IMR-90 (cell line): ENCODE results near the gene SGMS1. TPM values are rescaled to one million over a fixed set of nuclear protein-coding genes. Genes with fewer than 3 reads are reported as not detected.

Experiments
- ATAC-seq: fragments of 200-7000 bp; cut with Tn5 transposase; 2 replicates; pipeline ENCODE4 v1.9.1; 2020; ENCODE audit warnings: low read depth, mild to moderate bottlenecking, moderate library complexity
- BruUV-seq: library from RNA; stranded (reverse); fragments of 400-500 nt; replicated peaks from 2 replicates; lab custom pipeline; 2021; lab: Mats Ljungman, UMichigan
- CTCF ChIA-PET: fragments of 300-600 bp; formaldehyde crosslinking; extraction: SDS; loops from one replicate; lab custom pipeline; 2021; ENCODE audit warnings: antibody characterized with exemption; lab: Yijun Ruan, JAX
- POLR2A ChIA-PET: fragments of 300-600 bp; sonication (Branson Sonifier 250); formaldehyde crosslinking; loops from one replicate; lab custom pipeline; 2022; ENCODE audit warnings: antibody characterized with exemption; ENCODE audit not compliant: unreplicated experiment; lab: Charles Lee
- DNase-seq: peaks from one replicate; pipeline ENCODE4 v3.0.0; 2013
- H2AFZ ChIP-seq: replicated peaks from 2 replicates; pipeline ENCODE3; 2013; ENCODE audit warnings: low read length, mild to moderate bottlenecking; ENCODE audit not compliant: poor library complexity
- H2AK5ac ChIP-seq: 2 replicates; pipeline ENCODE4 v1.6.1; 2013; ENCODE audit warnings: low read depth, low read length, inconsistent platforms
- H2AK9ac ChIP-seq: replicated peaks from 2 replicates; pipeline ENCODE3; 2013; ENCODE audit warnings: mild to moderate bottlenecking, low read depth, low read length, moderate library complexity; ENCODE audit not compliant: poor library complexity
- H2BK120ac ChIP-seq: 2 replicates; pipeline ENCODE4 v1.6.1; 2013; ENCODE audit warnings: low read depth, low read length, inconsistent platforms
- H2BK15ac ChIP-seq: 3 replicates; pipeline ENCODE4 v1.6.1; 2013; ENCODE audit warnings: low read depth, low read length, inconsistent platforms
- H2BK20ac ChIP-seq: 2 replicates; pipeline ENCODE4 v1.6.1; 2013; ENCODE audit warnings: low read depth, mild to moderate bottlenecking, inconsistent platforms, low read length, moderate library complexity
- H2BK5ac ChIP-seq: 2 replicates; pipeline ENCODE4 v1.6.1; 2013; ENCODE audit warnings: mild to moderate bottlenecking, low read depth, low read length, inconsistent platforms; ENCODE audit not compliant: poor library complexity, severe bottlenecking
- H3K14ac ChIP-seq: replicated peaks from 2 replicates; pipeline ENCODE4 v1.6.1; 2013; ENCODE audit warnings: low read depth, low read length, inconsistent platforms
- H3K18ac ChIP-seq: 2 replicates; pipeline ENCODE4 v1.6.1; 2013; ENCODE audit warnings: low read depth, low read length, control low read depth
- H3K23ac ChIP-seq: 2 replicates; pipeline ENCODE4 v1.6.1; 2013; ENCODE audit warnings: low read depth, low read length, inconsistent platforms
- H3K27ac ChIP-seq: 2 replicates; pipeline ENCODE4 v1.5.1; 2013; ENCODE audit warnings: mild to moderate bottlenecking, control low read depth, low read length; ENCODE audit not compliant: insufficient read depth
- H3K27me3 ChIP-seq: 2 replicates; pipeline ENCODE4 v1.6.1; 2013; ENCODE audit warnings: low read length; ENCODE audit not compliant: control insufficient read depth, insufficient read depth
- H3K36me3 ChIP-seq: 2 replicates; pipeline ENCODE4 v1.6.1; 2013; ENCODE audit warnings: low read length, mixed read lengths; ENCODE audit not compliant: control insufficient read depth, insufficient read depth
- H3K4ac ChIP-seq: 2 replicates; pipeline ENCODE4 v1.6.1; 2013; ENCODE audit warnings: low read depth, low read length, inconsistent platforms
- H3K4me1 ChIP-seq: 2 replicates; pipeline ENCODE4 v1.6.1; 2013; ENCODE audit warnings: low read length, mixed read lengths; ENCODE audit not compliant: control insufficient read depth, insufficient read depth
- H3K4me2 ChIP-seq: 2 replicates; pipeline ENCODE4 v1.6.1; 2013; ENCODE audit warnings: low read depth, mild to moderate bottlenecking, control low read depth, low read length, moderate library complexity
- H3K4me3 ChIP-seq: 2 replicates; pipeline ENCODE4 v1.5.1; 2013; ENCODE audit warnings: low read depth, mild to moderate bottlenecking, control low read depth, low read length, moderate library complexity; ENCODE audit not compliant: insufficient read depth
- H3K56ac ChIP-seq: 2 replicates; pipeline ENCODE4 v1.6.1; 2013; ENCODE audit warnings: low read length, inconsistent platforms; ENCODE audit not compliant: insufficient read depth; ENCODE audit errors: extremely low read depth
- H3K79me1 ChIP-seq, 2 experiments: 2 replicates each; pipeline ENCODE4 v1.6.1; 2013; ENCODE audit warnings: low read length in 2 of 2, inconsistent platforms in 1 of 2, low read depth in 1 of 2
- H3K9ac ChIP-seq: 2 replicates; pipeline ENCODE4 v1.6.1; 2013; ENCODE audit warnings: low read depth, low read length, control low read depth
- H3K9me1 ChIP-seq: 2 replicates; pipeline ENCODE4 v1.6.1; 2013; ENCODE audit warnings: low read length, inconsistent platforms; ENCODE audit not compliant: insufficient read depth
- H3K9me3 ChIP-seq: 2 replicates; pipeline ENCODE4 v1.6.1; 2013; ENCODE audit warnings: low read length; ENCODE audit not compliant: control insufficient read depth, insufficient read depth
- H4K20me1 ChIP-seq: 2 replicates; pipeline ENCODE4 v1.6.1; 2013; ENCODE audit warnings: low read length, inconsistent platforms; ENCODE audit not compliant: insufficient read depth
- H4K5ac ChIP-seq: 2 replicates; pipeline ENCODE4 v1.6.1; 2013; ENCODE audit warnings: mild to moderate bottlenecking, low read depth, low read length, control low read depth
- H4K8ac ChIP-seq, 2 experiments: 2 replicates each; pipeline ENCODE4 v1.6.1; 2013; ENCODE audit warnings: low read depth in 2 of 2, low read length in 2 of 2, control low read depth in 1 of 2, inconsistent platforms in 1 of 2
- H4K91ac ChIP-seq: 2 replicates; pipeline ENCODE4 v1.6.1; 2013; ENCODE audit warnings: low read depth, low read length, inconsistent platforms; ENCODE audit not compliant: insufficient read depth
- BHLHE40 ChIP-seq: fragments of 150-350 bp; IDR thresholded peaks from 2 replicates; pipeline ENCODE4 v1.6.1; 2016; ENCODE audit warnings: mild to moderate bottlenecking, low read depth, low read length
- CEBPB ChIP-seq: IDR thresholded peaks from 2 replicates; pipeline ENCODE4 v1.6.1; 2012; ENCODE audit warnings: low read depth, low read length, improper control_type of control experiment
- CHD1 ChIP-seq: IDR thresholded peaks from 2 replicates; pipeline ENCODE4 v1.6.1; 2012; ENCODE audit warnings: low read depth, low read length, improper control_type of control experiment
- FOS ChIP-seq: fragments of 150-350 bp; IDR thresholded peaks from 2 replicates; pipeline ENCODE4 v1.6.1; 2016; ENCODE audit warnings: low read depth, low read length
- MAFK ChIP-seq: IDR thresholded peaks from 2 replicates; pipeline ENCODE4 v1.6.1; 2012; ENCODE audit warnings: low read depth, low read length, improper control_type of control experiment
- MAZ ChIP-seq: IDR thresholded peaks from 2 replicates; pipeline ENCODE4 v1.6.1; 2012; ENCODE audit warnings: low read depth, mild to moderate bottlenecking, low read length, improper control_type of control experiment, moderate library complexity, borderline replicate concordance
- MXI1 ChIP-seq: IDR thresholded peaks from 2 replicates; pipeline ENCODE4 v1.6.1; 2012; ENCODE audit warnings: low read depth, mild to moderate bottlenecking, low read length, moderate library complexity, borderline replicate concordance
- NFE2L2 ChIP-seq: fragments of 150-350 bp; IDR thresholded peaks from 2 replicates; pipeline ENCODE4 v1.6.1; 2016; ENCODE audit warnings: low read depth, mild to moderate bottlenecking, low read length
- POLR2A ChIP-seq: IDR thresholded peaks from 2 replicates; pipeline ENCODE4 v1.6.1; 2012; ENCODE audit warnings: mild to moderate bottlenecking, low read depth, low read length
- RAD21 ChIP-seq: IDR thresholded peaks from 2 replicates; pipeline ENCODE4 v1.6.1; 2012; ENCODE audit warnings: low read length, improper control_type of control experiment
- RCOR1 ChIP-seq: IDR thresholded peaks from 2 replicates; pipeline ENCODE4 v1.6.1; 2012; ENCODE audit warnings: mild to moderate bottlenecking, low read length, improper control_type of control experiment; ENCODE audit not compliant: insufficient replicate concordance
- RFX5 ChIP-seq: IDR thresholded peaks from 2 replicates; pipeline ENCODE4 v1.8.0; 2012; ENCODE audit warnings: low read depth, mild to moderate bottlenecking, low read length, moderate library complexity
- SMC3 ChIP-seq: fragments of 150-350 bp; IDR thresholded peaks from 2 replicates; pipeline ENCODE4 v1.6.1; 2016; ENCODE audit warnings: low read depth, mild to moderate bottlenecking, antibody characterized with exemption, low read length, moderate library complexity
- WGBS, 2 experiments: methylation state at CpG; one replicate each; pipeline versions ENCODE4 v1.1.5 to v1.1.7; 2013; ENCODE audit warnings: missing lambda C conversion rate in 2 of 2; ENCODE audit not compliant: insufficient read length in 1 of 2; ENCODE audit errors: extremely low coverage in 2 of 2; 5-methylcytosine and 5-hydroxymethylcytosine counted together
- dilution Hi-C: fragments of 300-500 bp; cut with HindIII; formaldehyde crosslinking; loops from one replicate; pipeline ENCODE4 v1.14.3; 2018; ENCODE audit warnings: low sequenced_read_pairs; ENCODE audit not compliant: unreplicated experiment
- in situ Hi-C: fragments of 300-500 bp; cut with MboI; formaldehyde crosslinking; loops from 3 replicates; pipeline ENCODE4 v1.14.3; 2019; ENCODE audit warnings: low sequenced_read_pairs, inconsistent platforms, mixed read lengths
- intact Hi-C: fragments of 100-400 bp; cut with micrococcal nuclease; formaldehyde crosslinking; loops from 2 replicates; pipeline ENCODE4 v1.10.0; 2022
- polyA plus RNA-seq, 3 experiments: library from polyadenylated mRNA; depleted of rRNA; stranded (reverse); fragments of >200 nt; gene quantifications; 2 replicates each; pipeline ENCODE4 v1.2.3, GENCODE V29; 2012; ENCODE audit warnings: low replicate concordance in 1 of 3
- total RNA-seq: library from RNA; depleted of rRNA; stranded (reverse); fragments of >200 nt; gene quantifications from 2 replicates; pipeline ENCODE4 v1.2.3, GENCODE V29; 2012
- TF ChIP-seq, protein P1 (sequence below): fragments of 150-350 bp; IDR thresholded peaks from 2 replicates; pipeline ENCODE4 v1.6.1; 2016; ENCODE audit warnings: low read depth, mild to moderate bottlenecking, low read length, moderate library complexity, borderline replicate concordance
- TF ChIP-seq, protein P2 (sequence below): conservative IDR thresholded peaks from 2 replicates; pipeline ENCODE4 v1.5.1; 2012; ENCODE audit warnings: mild to moderate bottlenecking, low read depth, low read length, improper control_type of control experiment
- TF ChIP-seq, protein P3 (sequence below): fragments of 150-350 bp; IDR thresholded peaks from 2 replicates; pipeline ENCODE4 v1.6.1; 2017; ENCODE audit warnings: mild to moderate bottlenecking, antibody characterized with exemption, low read length, low read depth

Gene SGMS1
- total and polyA plus RNA-seq, 2 of the 4 experiments (the other 2 are of a cell fraction) = 9.8 to 30.8 TPM

DNA sequence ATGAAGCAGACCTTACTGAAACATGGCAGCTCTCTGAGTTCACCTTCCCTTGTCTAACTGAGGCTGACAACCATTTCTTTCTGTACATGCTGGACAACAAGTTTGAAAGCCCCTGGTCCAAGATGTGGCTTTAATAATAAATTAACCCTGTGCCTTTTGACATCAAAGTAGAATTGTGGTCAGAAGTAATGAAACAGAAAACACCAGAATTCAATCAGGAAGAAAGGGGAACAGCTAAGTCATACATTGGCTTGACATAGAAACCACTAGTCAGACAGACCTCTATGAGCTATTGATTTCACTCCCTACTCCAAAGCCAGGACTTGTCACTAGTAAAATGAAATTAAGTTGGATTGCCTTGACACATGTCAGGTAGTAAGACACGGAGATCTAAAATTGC, 197.3 kb downstream of the SGMS1 start:
- Histone ChIP-seq H3K56ac (no peak overlapping the region), H2BK20ac (no peak overlapping the region), H2BK15ac (no peak overlapping the region), H3K79me1 (peaks cover 3% of the 10 kb centered on the region in 2 experiments; a peak in 1 of 4 replicates), H3K14ac (no peak overlapping the region), H3K4me2 (no peak overlapping the region), H4K91ac (no peak overlapping the region), H3K4ac (no peak overlapping the region), H2AK5ac (no peak overlapping the region), H3K27ac (no peak overlapping the region), H3K9me1 (no peaks in the 10 kb centered on the region; the same call in 1 of the 2 replicates), H2AFZ (no peak overlapping the region), H2AK9ac (no peak overlapping the region), H3K9ac (no peak overlapping the region), H2BK120ac (no peak overlapping the region), H3K36me3 (no peaks in the 10 kb centered on the region), H3K18ac (no peak overlapping the region), H3K4me1 (peaks cover 2% of the 10 kb centered on the region), H3K23ac (no peak overlapping the region), H3K9me3 (no peaks in the 10 kb centered on the region), H3K4me3 (no peak overlapping the region), H2BK5ac (no peak overlapping the region), H4K5ac (no peak overlapping the region), H3K27me3 (no peaks in the 10 kb centered on the region), H4K8ac (no peak overlapping the region), H4K20me1 (no peaks in the 10 kb centered on the region)
- no peak for DNase-seq
- intact Hi-C loops = no loop called here
- POLR2A ChIA-PET = no interaction called here
- no TSS peak for BruUV-seq
- in situ Hi-C loops = no loop called here
- CTCF ChIA-PET = no interaction called here
- no CpG with 5 or more reads among the region's 1 CpG for WGBS, 2 experiments
- dilution Hi-C loops = no loop called here
- TF ChIP-seq, protein P1, sequence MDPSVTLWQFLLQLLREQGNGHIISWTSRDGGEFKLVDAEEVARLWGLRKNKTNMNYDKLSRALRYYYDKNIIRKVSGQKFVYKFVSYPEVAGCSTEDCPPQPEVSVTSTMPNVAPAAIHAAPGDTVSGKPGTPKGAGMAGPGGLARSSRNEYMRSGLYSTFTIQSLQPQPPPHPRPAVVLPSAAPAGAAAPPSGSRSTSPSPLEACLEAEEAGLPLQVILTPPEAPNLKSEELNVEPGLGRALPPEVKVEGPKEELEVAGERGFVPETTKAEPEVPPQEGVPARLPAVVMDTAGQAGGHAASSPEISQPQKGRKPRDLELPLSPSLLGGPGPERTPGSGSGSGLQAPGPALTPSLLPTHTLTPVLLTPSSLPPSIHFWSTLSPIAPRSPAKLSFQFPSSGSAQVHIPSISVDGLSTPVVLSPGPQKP = no peak
- TF ChIP-seq MAFK (no peak), RCOR1 (no peak), MXI1 (no peak), RAD21 (no peak), SMC3 (no peak), MAZ (no peak), BHLHE40 (no peak), FOS (no peak), CHD1 (no peak), CEBPB (no peak), POLR2A (no peak), NFE2L2 (no peak), RFX5 (no peak)
- TF ChIP-seq, protein P2, sequence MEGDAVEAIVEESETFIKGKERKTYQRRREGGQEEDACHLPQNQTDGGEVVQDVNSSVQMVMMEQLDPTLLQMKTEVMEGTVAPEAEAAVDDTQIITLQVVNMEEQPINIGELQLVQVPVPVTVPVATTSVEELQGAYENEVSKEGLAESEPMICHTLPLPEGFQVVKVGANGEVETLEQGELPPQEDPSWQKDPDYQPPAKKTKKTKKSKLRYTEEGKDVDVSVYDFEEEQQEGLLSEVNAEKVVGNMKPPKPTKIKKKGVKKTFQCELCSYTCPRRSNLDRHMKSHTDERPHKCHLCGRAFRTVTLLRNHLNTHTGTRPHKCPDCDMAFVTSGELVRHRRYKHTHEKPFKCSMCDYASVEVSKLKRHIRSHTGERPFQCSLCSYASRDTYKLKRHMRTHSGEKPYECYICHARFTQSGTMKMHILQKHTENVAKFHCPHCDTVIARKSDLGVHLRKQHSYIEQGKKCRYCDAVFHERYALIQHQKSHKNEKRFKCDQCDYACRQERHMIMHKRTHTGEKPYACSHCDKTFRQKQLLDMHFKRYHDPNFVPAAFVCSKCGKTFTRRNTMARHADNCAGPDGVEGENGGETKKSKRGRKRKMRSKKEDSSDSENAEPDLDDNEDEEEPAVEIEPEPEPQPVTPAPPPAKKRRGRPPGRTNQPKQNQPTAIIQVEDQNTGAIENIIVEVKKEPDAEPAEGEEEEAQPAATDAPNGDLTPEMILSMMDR = no peak
- TF ChIP-seq, protein P3, sequence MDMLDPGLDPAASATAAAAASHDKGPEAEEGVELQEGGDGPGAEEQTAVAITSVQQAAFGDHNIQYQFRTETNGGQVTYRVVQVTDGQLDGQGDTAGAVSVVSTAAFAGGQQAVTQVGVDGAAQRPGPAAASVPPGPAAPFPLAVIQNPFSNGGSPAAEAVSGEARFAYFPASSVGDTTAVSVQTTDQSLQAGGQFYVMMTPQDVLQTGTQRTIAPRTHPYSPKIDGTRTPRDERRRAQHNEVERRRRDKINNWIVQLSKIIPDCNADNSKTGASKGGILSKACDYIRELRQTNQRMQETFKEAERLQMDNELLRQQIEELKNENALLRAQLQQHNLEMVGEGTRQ = no peak
- ATAC-seq = no peak
